Adrenal gland (tissue), 12 donors: Measurements from ENCODE around the gene CTSW. TPM values are rescaled to one million over a fixed set of nuclear protein-coding genes. Genes with fewer than 3 reads are reported as not detected.

Source experiments
- DNase-seq, 7 donors: peaks; one replicate each; pipeline ENCODE4 v3.0.0-alpha.2; 2019 to 2020
- H3K27ac ChIP-seq, 5 donors: fragments of 200-600 bp; sonication (generic) in 4 of 5; 1 replicate in 3 of 5; 2 replicates in 2 of 5; pipeline versions ENCODE4 v1.5.1 to v1.8.0; 2016 to 2020; ENCODE audit warnings: mild to moderate bottlenecking in 1 of 5
- H3K27me3 ChIP-seq: fragments of 200-600 bp; 2 replicates; pipeline ENCODE4 v1.8.0; 2021
- H3K36me3 ChIP-seq, 2 donors: fragments of 200-600 bp; replicated peaks in 1 of 2; 1 replicate in 1 of 2; 2 replicates in 1 of 2; pipeline versions ENCODE4 v1.5.1 to v1.8.0; 2018 to 2022
- H3K4me1 ChIP-seq, 2 donors: fragments of 200-600 bp; replicated peaks in 1 of 2; 1 replicate in 1 of 2; 2 replicates in 1 of 2; pipeline versions ENCODE4 v1.5.1 to v1.8.0; 2018 to 2021
- H3K4me3 ChIP-seq, 4 donors: fragments of 200-600 bp; sonication (generic) in 3 of 4; one replicate each; pipeline ENCODE4 v1.5.1; 2016 to 2018
- H3K9me3 ChIP-seq, 3 donors: fragments of 200-600 bp; sonication (generic) in 1 of 3; replicated peaks in 1 of 3; 1 replicate in 2 of 3; 2 replicates in 1 of 3; pipeline versions ENCODE4 v1.5.1 to v1.8.0; 2016 to 2021
- POLR2A ChIP-seq, 2 donors: fragments of 450-650 bp; IDR thresholded peaks; one replicate each; pipeline ENCODE4 v1.6.1; 2017; ENCODE audit warnings: antibody characterized with exemption in 2 of 2, mild to moderate bottlenecking in 2 of 2, moderate library complexity in 1 of 2
- WGBS, 4 donors: extraction: QIAGEN DNeasy Blood & Tissue Kit in 2 of 4; methylation state at CpG; one replicate each; pipeline versions ENCODE4 v1.1.5 to v1.1.7; 2013 to 2017; 5-methylcytosine and 5-hydroxymethylcytosine counted together
- intact Hi-C, 2 donors: fragments of 100-400 bp; cut with DNase I; formaldehyde crosslinking; loops; one replicate each; pipeline versions ENCODE4 v1.14.1 to v1.15.0; 2022 to 2023
- polyA plus RNA-seq, 3 donors: library from polyadenylated mRNA; stranded (reverse); fragments of 200-250 nt in 2 of 3; fragments of 350-450 nt in 1 of 3; fragmentation: Illumina TruSeq in 1 of 3; extraction: RNeasy Lipid Tissue Mini Kit (QIAGEN cat#74804) in 1 of 3; gene quantifications; one replicate each; pipeline ENCODE4 v1.2.3, GENCODE V29; 2013 to 2014
- total RNA-seq, 9 donors: library from RNA; depleted of rRNA in 4 of 9; stranded (reverse); fragments of >200 nt in 4 of 9; fragments of 120-200 nt in 1 of 9; fragmentation: NEBNext Ultra II Directional in 1 of 9; extraction: Animal tissue kit (Norgen Biotek cat#: 25700) in 1 of 9; gene quantifications; one replicate each; pipeline versions ENCODE4 v1.1.0 to v1.2.4, GENCODE V29; 2013 to 2023
- TF ChIP-seq, protein P1 (sequence below), 6 experiments: fragments of 450-650 bp in 4 of 6; fragments of 200-600 bp in 2 of 6; sonication (generic) in 1 of 6; IDR thresholded peaks; 1 replicate in 5 of 6; 2 replicates in 1 of 6; pipeline versions ENCODE4 v1.5.1 to v1.8.0; 2016 to 2021; ENCODE audit warnings: antibody characterized with exemption in 6 of 6, mild to moderate bottlenecking in 2 of 6, moderate library complexity in 1 of 6
- donor health status: healthy with polysubstance abuse.
- donor health status: Bipolar disorder and iron deficiency.
- donor health status: DM: yes; HTN: yes; CAD: no.
- donor health status: DM: no; HTN: no; CAD: no.
- donor health status: DM: no; HTN: no; CAD: no.
- donor health status: DM: yes; HTN: yes; CAD: no.

Gene CTSW
- total and polyA plus RNA-seq, 12 donors = 0.28 to 4.8 (median 0.96) TPM; not detected in 2

DNA sequence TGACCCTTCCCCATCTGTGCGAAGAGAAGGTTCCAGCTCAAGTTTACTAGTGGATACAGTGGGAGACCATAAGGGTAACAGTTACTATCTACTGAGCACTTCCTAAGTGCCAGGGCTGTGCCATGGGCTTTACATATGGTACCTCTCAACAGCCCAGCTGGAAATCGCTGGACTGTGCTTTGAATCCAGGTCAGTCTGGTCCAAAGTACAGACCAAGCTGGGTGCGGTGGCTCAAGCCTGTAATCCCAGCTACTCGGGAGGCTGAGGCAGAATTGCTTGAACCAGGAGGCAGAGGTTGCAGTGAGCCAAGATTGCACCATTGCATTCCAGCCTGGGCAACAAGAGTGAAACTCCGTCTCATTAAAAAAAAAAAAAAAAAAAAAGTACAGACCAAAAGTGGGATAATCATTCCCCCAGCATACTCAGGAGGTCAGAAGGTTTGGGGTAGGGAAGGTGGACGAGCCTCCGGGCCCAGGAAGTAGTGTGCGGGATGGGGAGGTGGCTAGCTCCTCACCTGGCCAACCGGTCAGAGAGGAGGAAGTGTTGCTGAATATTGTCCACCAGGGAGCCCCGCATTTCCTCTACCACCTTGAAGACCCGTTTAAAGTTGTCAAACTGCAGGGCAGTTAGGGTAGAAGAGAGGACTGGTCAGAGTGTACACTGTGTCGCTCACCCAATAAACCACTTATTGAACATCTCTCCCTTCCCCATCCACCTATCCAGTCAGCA, 6.3 kb downstream of the CTSW start:
- no peak overlapping the region for H3K27ac ChIP-seq
- TF ChIP-seq POLR2A (IDR thresholded peaks at IDR 0.05) = no peak
- TF ChIP-seq, protein P1, sequence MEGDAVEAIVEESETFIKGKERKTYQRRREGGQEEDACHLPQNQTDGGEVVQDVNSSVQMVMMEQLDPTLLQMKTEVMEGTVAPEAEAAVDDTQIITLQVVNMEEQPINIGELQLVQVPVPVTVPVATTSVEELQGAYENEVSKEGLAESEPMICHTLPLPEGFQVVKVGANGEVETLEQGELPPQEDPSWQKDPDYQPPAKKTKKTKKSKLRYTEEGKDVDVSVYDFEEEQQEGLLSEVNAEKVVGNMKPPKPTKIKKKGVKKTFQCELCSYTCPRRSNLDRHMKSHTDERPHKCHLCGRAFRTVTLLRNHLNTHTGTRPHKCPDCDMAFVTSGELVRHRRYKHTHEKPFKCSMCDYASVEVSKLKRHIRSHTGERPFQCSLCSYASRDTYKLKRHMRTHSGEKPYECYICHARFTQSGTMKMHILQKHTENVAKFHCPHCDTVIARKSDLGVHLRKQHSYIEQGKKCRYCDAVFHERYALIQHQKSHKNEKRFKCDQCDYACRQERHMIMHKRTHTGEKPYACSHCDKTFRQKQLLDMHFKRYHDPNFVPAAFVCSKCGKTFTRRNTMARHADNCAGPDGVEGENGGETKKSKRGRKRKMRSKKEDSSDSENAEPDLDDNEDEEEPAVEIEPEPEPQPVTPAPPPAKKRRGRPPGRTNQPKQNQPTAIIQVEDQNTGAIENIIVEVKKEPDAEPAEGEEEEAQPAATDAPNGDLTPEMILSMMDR (IDR thresholded peaks at IDR 0.05) = no peak

DNA sequence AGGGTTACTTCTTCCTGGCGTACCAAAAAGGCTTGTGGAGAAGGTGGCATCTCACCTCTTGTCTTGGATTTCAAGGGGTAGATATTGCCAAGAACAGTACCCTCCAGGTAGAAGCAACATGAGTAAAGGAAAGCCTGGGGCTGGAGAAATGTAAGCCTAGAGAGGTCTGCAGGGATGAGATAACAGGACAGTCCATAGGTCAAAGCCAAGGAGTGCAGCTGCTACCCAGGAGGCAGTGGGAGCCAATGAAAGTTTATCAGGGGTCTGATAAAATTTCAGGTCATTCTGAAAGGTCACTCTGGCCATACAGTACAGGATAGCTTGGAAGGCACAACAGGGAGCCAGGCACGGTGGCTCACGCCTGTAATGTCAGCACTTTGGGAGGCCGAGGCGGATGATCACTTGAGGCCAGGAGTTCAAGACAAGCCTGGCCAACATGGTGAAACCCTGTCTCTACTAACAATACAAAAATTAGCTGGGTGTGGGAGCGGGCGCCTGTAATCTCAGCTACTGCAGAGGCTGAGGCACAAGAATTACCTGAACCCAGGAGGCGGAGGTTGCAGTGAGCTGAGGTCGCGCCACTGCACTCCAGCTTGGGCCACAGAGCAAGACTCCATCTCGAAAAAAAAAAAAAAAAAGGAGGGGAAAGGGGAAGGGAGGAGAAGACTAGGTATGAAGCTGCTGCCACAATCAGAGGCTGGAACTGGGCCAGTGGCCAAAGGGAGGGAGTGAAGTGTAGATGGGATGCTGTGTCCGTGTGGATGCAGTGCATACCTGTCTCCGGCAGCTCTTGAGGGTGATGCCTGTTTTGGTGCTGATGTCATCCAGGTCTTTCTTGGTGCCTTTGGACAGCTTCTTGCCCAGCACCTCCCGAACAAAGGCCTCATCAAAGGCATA, 7.4 kb downstream of the CTSW start:
- intact Hi-C loops = loop anchor here in 1 of 2 donors (5.0 kb wide), 1 partner anchor 75 kb away; the partner anchor contains the start of gene SART1
- DNase-seq = peak in 2 of 7 donors; percentile 26 to 47
- WGBS, 4 donors = 81 to 84% (median 82%) methylated on average over 11 to 14 of the region's 14 CpGs
- Histone ChIP-seq H3K9me3 (no peaks in the 10 kb centered on the region), H3K36me3 (peaks cover 0 to 42% of the 10 kb centered on the region in 2 donors), H3K4me1 (peaks cover 36% of the 10 kb centered on the region in 2 donors), H3K27ac (peak overlapping the region in 3 of 5 donors; percentile 95 to 99 (median 96)), H3K4me3 (no peak overlapping the region), H3K27me3 (no peaks in the 10 kb centered on the region)
- no peak for TF ChIP-seq POLR2A (IDR thresholded peaks at IDR 0.05)
- TF ChIP-seq, protein P1 (IDR thresholded peaks at IDR 0.05) = no peak

More for the DNA sequence above, 6.3 kb downstream of the CTSW start:
- no peaks in the 10 kb centered on the region for H3K27me3 ChIP-seq
- 88 to 91% (median 89%) methylated on average over 11 to 12 of the region's 12 CpGs for WGBS, 4 donors
- DNase-seq = no peak
- no peak overlapping the region for H3K4me3 ChIP-seq
- H3K36me3 ChIP-seq = peaks cover 0 to 43% of the 10 kb centered on the region in 2 donors
- intact Hi-C loops = loop anchor here (2.0 to 5.0 kb wide), 2 partner anchors 76 to 103 kb away; partner anchors contain the start of gene SART1 (in 1 of the 2)
- peaks cover 24 to 26% of the 10 kb centered on the region in 2 donors for H3K4me1 ChIP-seq
- H3K9me3 ChIP-seq = no peaks in the 10 kb centered on the region

DNA sequence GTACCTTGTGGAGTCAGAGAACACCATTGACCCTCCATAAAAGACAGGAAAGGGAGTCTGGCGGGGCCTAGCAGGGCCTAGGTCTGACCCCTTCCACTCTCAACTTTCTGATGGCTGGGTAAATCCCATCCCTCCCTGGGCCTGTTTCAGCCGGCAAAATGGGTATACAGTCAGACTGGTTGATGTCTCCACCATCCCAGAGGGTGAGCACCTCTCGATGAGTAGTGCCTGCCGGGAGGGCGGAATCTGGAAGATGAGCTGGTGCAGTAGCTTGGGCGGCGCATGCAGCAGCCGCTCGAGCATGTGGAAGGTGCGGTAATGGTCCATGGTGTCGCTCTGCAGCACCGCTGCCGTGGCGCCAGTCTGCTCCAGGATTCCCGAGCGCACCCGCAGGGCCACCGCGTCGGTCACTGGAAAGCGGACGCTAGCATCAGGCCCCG, 8.1 kb downstream of the CTSW start:
- Histone ChIP-seq H3K27me3 (no peaks in the 10 kb centered on the region), H3K27ac (peak overlapping the region in 4 of 5 donors; percentile 95 to 99 (median 96)), H3K4me1 (peaks cover 42% of the 10 kb centered on the region in 2 donors), H3K36me3 (peaks cover 0 to 35% of the 10 kb centered on the region in 2 donors), H3K4me3 (peak overlapping the region in 3 of 4 donors; percentile 34 to 66 (median 51)), H3K9me3 (no peaks in the 10 kb centered on the region)
- 4 to 17% (median 9%) methylated on average over 3 to 23 of the region's 23 CpGs for WGBS, 4 donors
- TF ChIP-seq, protein P1 (IDR thresholded peaks at IDR 0.05) = no peak
- no peak for TF ChIP-seq POLR2A (IDR thresholded peaks at IDR 0.05)
- DNase-seq = no peak
- intact Hi-C loops = loop anchor here in 1 of 2 donors (5.0 kb wide), 1 partner anchor 75 kb away; the partner anchor contains the start of gene SART1
